Measurements from ENCODE around the gene ARID2.

Gene ARID2

DNA sequence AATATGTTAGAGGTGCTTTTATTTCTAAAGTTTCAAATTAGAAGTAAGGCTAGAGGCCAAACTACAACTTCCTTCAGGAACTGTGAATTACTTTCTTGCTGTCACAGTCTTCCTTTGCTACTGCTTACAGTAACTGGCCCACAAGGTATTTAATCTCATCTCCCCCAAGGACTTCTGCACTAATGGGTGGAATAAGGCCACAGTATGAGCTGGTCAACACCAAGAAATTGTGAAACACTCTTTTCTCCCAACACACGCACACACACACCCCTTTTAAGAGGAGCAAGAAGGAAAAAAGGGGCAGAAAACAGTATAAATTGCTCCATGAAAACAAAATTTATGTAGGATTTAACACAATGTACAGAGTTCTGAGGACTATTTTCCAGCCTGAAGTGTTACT lies 215.3 kb downstream of the ARID2 start:
- DNase-seq, result no peak

GRCh38 chr12:45946435-45946834 lies 216.9 kb downstream of the ARID2 start:
- no peak for DNase-seq

GRCh38 chr12:45948546-45948945 lies 219.0 kb downstream of the ARID2 start:
- DNase-seq, result no peak
